GM18867 (cell line): ENCODE measurements around the gene TMEM178A.
"Not testable (repeated sequence)": the region's sequence is repeated elsewhere in the genome, so short reads cannot be mapped to it uniquely, and the experiment has no call there.

Experiments
- ATAC-seq: cut with Tn5 transposase; IDR thresholded peaks from one replicate; pipeline ENCODE4 v1.9.1; 2021; ENCODE audit warnings: mild to moderate bottlenecking, moderate library complexity; ENCODE audit not compliant: unreplicated experiment

The TMEM178A gene

DNA sequence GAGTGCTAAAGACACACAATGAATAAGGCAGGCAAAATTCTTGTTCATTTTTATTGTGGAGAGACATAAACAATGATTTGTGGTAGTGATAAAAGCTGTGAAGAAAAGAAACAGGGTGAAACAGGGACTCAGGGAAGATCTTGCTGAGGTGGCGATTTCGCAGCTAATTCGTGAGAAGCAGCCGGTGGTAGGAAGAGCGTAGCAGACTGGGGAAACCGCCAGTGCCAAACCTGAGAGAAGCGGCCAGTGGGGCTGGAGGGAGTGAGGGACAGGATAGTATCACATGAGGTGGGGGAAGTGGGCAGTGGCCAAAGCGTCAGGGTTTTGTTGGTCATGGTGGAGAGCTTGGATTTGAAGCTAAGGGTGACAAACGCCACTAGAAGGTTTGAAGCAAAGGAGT lies 42.3 kb downstream of the TMEM178A start:
- no peak for ATAC-seq

DNA sequence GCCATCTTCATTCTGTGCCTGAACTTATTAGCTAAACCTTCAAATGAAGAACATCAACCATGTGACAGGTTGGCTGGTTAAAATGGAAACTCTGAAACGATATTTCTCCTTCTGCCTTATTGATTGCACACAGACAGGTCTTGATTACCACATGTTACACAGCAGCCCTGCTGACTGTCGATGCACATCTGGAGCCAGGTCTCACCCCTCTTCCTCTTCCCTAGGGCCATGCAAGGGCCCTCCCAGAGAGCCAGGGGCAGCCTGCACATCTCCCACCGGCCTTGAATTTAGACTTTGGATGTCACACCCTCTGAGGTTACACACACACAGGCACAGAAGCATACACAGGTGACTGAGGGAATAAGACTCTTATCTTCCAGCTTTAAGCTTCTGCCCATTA lies 45.1 kb downstream of the TMEM178A start:
- ATAC-seq, result no peak

DNA sequence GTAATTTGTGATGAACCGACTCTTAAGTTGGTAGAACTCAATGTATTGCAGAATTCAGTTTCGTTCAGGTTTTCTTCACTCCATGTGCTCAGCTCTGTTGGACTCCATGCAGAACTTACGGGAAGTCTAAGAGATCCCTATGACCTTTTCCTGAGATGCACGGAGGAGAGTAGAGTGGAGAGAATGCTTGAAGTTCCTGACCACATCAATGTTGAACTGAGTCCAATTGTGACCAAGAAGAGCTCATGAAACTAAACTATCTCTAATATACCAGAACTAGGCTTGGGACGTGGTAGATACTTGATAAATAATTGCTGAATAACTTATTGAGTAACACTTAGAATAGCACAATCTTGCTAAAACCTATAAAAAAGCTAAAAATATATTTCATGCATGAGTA lies 47.2 kb downstream of the TMEM178A start:
- no peak for ATAC-seq

DNA sequence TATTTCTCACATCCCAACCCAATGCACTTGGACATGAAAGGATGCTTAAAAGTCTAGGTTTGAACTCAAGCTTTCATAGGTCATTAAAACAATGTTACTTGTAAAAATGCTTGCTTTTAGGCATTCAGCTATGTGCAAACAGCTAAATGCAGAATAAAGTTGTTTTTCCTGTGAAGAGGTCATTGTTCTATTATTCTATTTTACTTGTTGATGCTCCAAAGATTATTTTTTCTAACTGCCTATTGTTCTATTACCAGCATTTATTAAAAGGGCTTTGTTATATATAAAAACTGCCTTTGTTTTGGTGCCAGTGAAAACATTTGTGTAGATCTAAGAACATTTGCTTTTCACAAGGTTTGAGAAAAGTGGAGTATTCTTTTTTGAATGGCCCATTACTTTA lies 49.4 kb downstream of the TMEM178A start:
- ATAC-seq, result no peak

DNA sequence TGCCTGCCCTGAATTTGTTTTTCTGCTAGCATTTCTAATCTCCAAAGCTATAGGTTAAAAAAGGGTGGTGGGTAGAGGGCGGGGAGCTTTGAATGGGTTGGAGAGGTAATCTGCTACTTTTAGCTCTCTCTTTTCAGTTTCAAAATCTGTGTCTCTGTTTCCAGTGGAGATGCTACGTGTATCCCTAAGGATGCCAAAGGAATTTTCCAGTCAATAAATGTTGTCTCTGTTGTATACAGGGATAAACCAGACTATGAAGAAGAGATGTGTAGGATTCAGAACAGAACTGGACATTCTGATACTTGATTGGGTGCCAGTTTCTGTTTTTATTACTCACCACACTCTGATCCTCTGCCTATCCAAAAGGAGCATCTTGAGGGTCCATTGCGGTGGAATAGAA lies 50.1 kb downstream of the TMEM178A start:
- no peak for ATAC-seq

DNA sequence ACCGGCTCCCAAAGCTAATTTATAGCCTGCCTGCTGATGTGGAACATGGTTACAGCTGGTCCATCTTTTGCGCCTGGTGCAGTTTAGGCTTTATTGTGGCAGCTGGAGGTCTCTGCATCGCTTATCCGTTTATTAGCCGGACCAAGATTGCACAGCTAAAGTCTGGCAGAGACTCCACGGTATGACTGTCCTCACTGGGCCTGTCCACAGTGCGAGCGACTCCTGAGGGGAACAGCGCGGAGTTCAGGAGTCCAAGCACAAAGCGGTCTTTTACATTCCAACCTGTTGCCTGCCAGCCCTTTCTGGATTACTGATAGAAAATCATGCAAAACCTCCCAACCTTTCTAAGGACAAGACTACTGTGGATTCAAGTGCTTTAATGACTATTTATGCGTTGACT lies 51.4 kb downstream of the TMEM178A start:
- ATAC-seq, result no peak

DNA sequence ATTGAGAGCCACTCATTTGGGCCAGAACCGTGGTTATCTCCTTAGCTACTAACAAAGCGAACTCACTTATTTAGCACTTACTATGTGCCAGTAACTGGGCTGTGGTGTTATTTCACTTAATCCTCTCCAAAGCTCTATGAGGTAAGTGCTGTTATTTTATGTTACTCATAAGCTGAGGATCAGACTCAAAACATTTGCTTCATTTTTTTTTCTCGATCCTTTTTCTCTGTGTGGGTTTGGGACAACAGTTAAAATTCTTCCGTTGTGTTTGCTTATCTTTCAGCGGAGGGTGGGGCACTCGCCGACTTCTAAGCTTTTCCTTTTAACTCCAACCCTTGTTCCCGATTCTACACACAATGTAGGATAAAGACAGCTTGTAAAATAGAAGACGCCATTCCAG lies 52.8 kb downstream of the TMEM178A start:
- ATAC-seq, result no peak

DNA sequence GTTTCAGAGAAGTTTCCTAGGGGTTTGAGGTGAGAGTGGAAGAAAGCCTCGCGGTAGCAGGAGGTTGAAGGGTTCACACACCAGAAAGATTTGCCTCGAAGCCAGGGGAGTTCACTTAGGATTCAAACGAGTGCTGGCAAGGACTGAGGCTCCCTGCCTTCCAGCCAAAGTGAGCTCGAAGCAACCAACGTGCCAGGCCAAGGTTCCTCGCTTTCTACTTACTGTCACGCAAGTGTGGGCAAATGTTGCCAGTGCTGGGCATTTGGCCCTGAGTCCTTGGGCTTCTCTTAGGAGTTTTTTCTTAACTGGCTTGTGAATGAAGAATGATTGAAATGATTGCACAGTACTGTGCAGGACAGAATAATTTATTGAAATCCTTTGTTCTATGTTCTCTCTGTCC lies 53.6 kb downstream of the TMEM178A start:
- ATAC-seq, result no peak

DNA sequence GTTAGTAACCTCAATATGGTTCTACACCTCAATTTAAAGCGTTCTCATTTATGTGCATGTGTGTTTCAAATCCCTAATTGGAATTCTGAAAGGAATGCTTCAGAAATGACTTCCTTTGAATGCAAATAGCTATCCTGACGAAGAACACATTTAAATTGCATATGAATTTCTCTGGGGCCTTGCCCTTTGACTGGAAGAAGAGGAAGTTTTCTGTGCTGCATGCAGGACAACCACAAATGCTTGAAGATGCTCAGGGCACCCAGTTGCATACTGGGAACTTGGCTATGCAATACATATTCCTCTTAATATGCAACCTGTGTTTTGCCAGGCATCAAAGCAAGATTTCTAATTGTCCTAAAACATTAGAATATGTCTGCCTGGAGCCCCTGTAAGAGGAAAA lies 55.3 kb downstream of the TMEM178A start:
- ATAC-seq, result no peak

DNA sequence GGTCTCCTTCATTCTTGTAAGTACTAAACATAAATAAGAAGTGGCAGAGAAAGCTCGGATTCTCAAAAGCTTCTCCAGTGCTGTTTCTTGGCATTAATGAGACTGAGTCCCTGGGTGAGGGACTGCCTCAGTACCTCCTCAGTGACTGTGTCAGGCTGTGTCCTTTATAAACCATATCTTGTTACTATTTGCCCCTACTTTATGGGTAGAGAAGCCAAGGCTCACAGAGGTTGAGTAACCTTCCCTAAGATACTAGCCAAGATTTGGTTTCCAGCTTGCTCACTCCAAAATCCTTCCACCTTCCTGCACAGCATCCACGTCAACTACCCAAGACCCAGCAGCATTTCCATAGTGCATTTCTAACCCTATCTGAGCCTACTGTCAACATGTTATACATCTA lies 57.8 kb downstream of the TMEM178A start:
- no peak for ATAC-seq

DNA sequence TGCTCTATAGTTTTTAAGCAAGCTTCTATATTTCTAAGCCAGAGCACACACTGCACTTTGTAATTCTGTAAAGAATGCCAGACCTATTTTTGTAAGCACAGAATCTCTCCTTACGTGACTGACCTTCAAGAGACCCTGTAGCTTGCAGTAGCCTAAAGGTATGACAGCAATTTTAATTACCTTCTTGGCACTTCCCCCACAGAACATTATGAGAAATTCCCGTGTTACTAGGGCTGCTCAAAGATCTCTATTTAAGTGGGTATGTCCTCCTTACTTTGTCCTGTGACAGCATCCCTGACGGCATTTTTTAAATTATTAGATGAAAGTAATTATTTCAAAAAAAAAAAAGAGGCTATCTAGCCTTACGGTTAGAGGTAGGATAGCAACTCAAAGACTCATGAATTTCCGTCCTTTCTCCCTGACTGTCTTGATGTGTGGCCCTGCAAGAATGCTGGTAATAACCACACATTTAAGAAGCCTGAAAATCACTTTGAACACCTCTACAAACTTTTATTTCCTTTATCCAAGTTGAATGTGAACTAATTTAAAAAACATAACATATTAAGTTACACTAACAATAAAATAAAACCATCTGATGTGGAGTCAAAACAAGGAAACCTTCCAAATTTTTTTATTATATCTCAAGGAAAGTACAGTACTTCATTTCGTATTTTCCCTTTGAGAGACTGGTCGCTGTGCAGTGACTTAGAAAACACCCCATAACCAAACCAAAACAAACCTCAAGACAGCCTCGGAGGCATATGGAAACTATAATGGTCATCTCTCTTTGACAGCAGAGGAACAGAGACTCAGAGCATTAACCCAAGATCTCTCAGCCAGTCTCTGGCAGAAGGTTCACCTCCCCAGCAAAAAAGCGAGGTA lies 58.5 kb downstream of the TMEM178A start:
- ATAC-seq, result peak; percentile 58

DNA sequence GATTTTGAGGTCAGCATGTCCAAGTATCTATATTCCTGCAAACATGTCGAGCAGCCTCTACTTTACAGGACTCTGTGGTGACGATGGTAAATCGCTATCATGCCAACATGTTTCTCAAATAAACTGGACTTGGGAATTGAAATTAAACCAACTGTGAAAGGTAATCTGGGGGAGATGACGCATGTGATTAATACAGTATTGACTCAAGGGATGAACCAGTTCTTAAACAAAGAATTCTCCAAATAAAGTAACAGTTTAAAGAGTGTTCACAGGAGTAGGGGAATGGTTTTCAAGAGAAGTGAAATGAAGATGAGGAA lies 59.1 kb downstream of the TMEM178A start:
- no peak for ATAC-seq

DNA sequence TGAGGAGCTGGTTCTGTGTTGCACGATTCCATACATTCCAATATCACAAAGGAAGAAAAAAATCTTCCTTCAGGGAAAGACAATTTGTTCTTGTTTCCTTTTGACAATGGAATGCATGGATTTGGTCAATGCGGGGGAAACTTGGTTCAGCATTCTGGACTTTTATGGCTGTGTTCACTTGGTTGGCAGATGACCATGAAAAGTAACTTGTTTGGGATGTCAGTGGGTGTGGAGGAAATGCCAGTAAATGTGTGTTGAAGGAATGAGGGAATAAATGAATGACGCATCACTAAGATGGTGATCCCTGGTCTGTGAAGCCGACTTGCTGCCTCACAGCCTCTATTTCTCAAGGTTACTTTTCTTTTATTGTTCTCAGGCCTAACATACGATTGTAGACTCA lies 59.7 kb downstream of the TMEM178A start:
- no peak for ATAC-seq

DNA sequence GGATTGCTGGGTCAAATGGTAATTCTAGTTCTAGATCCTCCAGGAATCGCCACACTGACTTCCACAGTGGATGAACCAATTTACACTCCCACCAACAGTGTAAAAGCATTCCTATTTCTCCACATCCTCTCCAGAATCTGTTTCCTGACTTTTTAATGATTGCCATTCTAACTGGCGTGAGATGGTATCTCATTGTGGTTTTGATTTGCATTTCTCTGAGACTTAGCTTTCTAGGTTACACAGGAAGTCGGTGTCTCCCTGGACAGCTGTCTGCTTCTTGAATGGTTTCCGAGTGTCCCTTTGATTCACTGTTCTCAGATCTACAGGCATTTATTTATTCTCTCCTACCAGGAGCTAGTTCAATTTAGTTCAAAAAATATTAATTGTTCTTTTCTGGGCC lies 62.4 kb downstream of the TMEM178A start:
- ATAC-seq, result not testable (repeated sequence)

DNA sequence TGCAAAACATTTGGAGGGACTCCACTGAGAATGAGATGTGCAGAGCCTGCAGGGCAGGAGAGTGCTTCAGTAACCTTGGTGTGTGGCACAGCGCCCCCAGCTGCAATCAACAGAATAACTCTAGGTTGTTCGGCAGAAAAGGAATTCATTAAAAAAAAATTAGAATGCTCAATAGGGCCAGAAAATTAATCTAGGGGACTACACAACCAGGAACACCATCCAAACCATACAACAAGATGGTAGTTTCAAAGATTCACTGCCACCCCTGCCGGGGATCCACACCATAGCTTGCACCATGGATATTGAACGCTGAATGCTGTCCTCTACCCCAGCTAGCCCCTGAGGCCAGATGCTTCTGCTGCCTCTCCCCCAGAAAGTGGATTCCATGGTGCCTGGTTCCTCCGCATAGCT lies 63.2 kb downstream of the TMEM178A start:
- ATAC-seq, result peak; percentile 65

DNA sequence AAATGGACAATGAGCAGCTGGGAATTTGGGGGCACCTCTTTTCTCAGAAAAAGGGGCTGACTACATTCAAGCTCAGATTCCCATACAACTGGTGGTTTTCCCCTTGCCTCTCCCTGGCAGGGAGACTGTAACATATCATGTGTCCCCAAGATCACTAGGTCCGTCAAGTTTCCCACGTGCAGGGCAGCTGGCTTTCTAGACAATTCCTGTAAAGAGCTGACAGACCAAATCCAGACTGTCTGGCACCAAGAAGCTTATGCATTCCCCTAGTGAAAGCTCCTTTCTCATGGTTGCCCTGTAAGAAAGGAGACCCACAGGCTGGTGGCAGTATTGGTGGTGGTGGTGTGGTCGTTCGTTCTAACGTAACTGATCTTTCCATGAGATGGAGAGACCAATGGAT lies 64.6 kb downstream of the TMEM178A start:
- ATAC-seq, result no peak

DNA sequence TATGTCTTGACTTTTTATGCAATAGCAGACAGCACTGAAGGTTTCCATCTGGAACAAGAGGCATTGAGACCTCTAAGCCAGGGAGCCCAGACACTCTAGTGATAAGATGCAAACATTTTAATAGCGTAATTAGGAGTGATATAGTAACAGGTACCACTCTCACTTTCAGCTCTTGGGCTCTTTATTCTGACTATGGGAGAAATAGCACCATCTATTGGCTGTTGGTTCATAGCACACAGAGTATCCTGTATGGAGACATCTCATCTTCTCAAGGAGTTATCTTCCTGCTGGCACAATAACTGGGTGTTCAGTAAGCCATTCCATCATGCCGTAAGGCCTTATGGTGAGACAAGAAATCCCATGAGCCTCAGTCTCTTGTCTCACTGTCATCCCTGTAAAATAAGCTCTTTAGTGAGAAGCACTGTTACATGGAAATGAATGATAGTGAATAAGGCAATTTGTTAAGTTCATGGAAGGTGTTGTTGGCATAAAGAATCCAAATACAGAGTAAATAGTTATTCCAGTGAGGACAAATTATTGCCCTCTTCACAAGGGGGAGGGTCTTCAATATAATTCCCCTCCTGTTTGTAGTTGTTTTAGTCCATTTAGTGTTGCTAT lies 65.1 kb downstream of the TMEM178A start:
- ATAC-seq, result peak; percentile 53

DNA sequence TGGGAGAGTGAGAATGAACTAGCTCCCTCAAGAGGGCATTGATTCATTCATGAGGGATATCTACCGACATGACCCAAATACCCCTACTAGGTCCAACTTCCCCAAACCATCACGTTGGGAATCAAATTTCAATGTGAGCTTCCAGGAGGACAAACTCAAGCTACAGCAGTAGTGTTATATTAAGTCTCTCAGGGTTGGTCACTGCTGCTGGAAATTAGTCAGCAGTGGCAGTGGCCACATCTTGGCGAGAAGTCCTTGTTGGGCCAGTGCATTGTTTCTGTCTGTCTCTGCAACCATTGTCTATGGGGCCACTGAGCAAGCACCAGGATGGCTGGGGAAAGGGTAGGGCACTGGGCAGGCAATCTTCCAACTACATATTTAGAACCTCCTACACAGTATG lies 65.8 kb downstream of the TMEM178A start:
- no peak for ATAC-seq

DNA sequence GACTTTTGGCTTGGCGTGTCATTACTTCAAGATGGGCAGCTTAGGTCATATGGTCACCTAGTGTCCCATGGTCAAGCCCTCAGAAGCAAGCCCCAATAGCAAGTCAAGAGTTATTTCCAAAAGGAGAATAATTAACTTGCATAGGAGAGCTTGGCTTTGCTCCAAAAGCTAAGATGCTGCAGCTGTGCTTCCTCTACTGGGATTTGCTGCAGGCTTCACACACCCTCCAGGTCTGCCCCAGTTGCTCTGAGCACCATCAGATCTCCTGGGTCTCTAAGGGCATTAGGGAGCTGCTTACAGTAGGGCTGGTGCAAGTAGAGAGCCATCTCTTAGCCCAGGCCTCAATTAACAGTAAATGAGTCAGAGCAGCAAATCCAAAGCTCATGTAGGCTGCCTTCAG lies 66.8 kb downstream of the TMEM178A start:
- ATAC-seq, result no peak

DNA sequence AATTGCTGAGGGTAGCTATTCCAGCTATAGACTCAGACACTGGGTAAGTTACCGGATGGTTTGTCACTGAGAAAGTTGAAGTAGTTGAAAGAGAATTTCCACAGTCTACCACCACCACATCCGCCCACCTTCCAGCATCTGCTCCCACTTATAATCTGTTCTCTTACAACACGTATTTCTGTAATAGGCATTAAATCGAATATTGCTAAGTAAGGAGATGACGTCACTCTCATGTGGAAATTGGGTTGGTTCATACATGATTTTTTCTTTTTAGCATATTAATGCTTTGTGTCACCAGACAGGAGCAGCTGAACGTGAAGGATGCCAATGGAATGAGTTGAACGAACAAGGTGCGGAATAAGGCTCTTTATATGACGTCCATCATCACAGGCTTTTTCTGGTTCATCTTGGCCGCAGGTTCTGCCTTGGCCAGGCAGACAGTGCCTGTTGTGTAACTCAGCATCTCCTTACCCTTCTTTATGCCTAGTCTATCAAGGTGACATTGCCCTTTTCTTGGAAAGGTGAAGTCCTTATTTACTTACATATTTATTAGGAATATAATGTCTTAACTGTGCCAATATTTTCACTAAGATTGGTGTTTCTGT lies 67.5 kb downstream of the TMEM178A start:
- no peak for ATAC-seq

DNA sequence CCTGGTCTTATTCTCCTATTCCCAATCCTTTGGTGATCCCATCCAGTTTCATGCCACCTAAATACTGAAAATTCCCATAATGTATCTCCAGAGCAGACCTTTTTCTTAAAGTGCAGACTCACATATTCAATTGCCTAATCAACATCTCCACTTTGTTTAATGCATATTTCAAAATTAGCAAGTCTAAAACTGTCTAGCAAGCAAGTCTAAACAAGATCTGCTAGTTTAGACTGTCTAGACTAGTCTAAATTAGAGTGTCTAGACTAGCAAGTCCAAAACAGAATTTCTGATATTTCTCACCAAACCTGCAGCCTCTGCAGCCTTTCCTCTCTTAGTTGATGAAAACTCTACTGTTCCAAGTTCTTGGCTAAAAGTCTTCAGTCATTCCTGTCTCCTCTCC lies 68.7 kb downstream of the TMEM178A start:
- ATAC-seq, result no peak

DNA sequence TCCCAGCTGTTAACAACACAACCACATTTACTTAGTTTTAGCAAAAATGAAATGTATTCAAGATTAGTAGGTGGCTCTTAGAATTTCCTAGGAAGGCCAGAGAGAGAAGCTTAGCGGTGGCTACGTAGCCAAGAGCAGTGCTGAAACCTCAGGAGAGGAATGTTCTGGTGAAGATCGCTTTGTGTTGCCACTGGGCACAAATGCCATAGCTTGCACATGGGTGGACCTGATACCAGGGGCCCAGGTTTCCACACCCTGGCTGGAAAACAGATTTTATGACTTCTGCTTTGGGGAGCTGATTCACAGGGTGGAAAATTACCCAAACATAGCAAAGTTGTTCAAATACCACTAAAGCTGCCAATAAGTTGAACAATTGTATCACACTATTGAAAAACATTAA lies 69.9 kb downstream of the TMEM178A start:
- ATAC-seq, result no peak
